Nephron (organoid): Measurements from ENCODE around the gene TNNI3K.

ENCODE experiments used
- H3K27ac Mint-ChIP-seq, 3 experiments: 2 replicates each; pipeline ENCODE4 v1.8.0; 2020; ENCODE audit warnings: mixed read lengths in 3 of 3, mild to moderate bottlenecking in 2 of 3, moderate library complexity in 1 of 3
- H3K27me3 Mint-ChIP-seq: 2 replicates; pipeline ENCODE4 v1.8.0; 2021; ENCODE audit warnings: low read depth, mild to moderate bottlenecking, moderate library complexity, mixed read lengths
- H3K36me3 Mint-ChIP-seq: 2 replicates; pipeline ENCODE4 v1.8.0; 2020; ENCODE audit warnings: low read depth, mixed read lengths
- H3K4me1 Mint-ChIP-seq: 2 replicates; pipeline ENCODE4 v1.8.0; 2020; ENCODE audit warnings: mixed read lengths
- H3K4me3 Mint-ChIP-seq, 3 experiments: 2 replicates each; pipeline ENCODE4 v1.8.0; 2020; ENCODE audit warnings: mild to moderate bottlenecking in 3 of 3, mixed read lengths in 3 of 3, moderate library complexity in 2 of 3
- H3K9me3 Mint-ChIP-seq: 2 replicates; pipeline ENCODE4 v1.8.0; 2020; ENCODE audit warnings: mixed read lengths
- TF ChIP-seq, protein P1 (sequence below), 3 experiments: fragments of 200-600 bp; sonication (generic); IDR thresholded peaks; one replicate each; pipeline ENCODE4 v1.5.0; 2021; ENCODE audit warnings: antibody characterized with exemption in 3 of 3; ENCODE audit not compliant: unreplicated experiment in 3 of 3

Gene TNNI3K

DNA sequence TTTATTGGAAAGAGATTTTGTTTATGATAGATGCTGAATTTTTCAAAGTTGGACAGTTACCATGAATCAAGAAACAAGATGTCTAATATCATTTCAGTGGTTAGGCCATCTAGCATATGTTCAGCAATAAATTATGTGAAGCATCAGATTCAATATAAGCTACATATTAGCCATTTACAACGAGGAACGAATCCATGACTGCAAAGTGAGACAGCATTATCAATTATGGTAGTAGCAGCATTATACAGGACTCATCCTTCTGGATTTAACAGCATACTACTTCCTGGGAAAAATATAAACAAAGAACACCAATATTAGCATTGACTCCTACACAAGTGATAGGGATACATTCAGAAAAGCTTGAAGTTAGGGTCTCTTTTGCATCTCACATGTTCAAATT, 218.1 kb downstream of the TNNI3K start:
- H3K9me3 Mint-ChIP-seq, result no peaks in the 10 kb centered on the region
- H3K27ac Mint-ChIP-seq, result no peak overlapping the region
- no peaks in the 10 kb centered on the region for H3K36me3 Mint-ChIP-seq
- TF ChIP-seq, protein P1, sequence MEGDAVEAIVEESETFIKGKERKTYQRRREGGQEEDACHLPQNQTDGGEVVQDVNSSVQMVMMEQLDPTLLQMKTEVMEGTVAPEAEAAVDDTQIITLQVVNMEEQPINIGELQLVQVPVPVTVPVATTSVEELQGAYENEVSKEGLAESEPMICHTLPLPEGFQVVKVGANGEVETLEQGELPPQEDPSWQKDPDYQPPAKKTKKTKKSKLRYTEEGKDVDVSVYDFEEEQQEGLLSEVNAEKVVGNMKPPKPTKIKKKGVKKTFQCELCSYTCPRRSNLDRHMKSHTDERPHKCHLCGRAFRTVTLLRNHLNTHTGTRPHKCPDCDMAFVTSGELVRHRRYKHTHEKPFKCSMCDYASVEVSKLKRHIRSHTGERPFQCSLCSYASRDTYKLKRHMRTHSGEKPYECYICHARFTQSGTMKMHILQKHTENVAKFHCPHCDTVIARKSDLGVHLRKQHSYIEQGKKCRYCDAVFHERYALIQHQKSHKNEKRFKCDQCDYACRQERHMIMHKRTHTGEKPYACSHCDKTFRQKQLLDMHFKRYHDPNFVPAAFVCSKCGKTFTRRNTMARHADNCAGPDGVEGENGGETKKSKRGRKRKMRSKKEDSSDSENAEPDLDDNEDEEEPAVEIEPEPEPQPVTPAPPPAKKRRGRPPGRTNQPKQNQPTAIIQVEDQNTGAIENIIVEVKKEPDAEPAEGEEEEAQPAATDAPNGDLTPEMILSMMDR (IDR thresholded peaks at IDR 0.05; ENCODE audit: unreplicated experiment in 3 of 3), result no peak
- H3K4me3 Mint-ChIP-seq, result no peak overlapping the region
- no peaks in the 10 kb centered on the region for H3K4me1 Mint-ChIP-seq
- no peaks in the 10 kb centered on the region for H3K27me3 Mint-ChIP-seq

DNA sequence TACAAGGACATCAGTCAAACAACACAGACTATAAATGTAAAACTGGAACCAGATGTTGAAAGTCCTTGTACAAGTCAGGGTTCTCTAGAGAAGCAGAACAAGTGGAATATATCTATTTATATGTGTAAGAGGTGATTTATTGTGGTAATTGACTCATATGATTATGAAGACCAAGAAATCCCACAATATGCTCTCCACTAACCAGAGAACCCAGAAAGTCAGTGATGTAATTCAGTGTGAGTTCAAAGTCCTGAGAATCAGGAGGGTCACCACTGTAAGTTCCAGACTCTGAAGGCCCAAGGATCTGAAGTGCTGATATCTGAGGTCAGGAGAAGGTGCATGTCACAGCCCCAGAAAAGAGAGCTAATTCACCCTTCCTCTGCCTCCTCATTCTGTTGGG, 220.2 kb downstream of the TNNI3K start:
- Mint-ChIP-seq H3K27me3 (no peaks in the 10 kb centered on the region), H3K4me3 (no peak overlapping the region), H3K4me1 (no peaks in the 10 kb centered on the region), H3K9me3 (no peaks in the 10 kb centered on the region), H3K27ac (no peak overlapping the region), H3K36me3 (no peaks in the 10 kb centered on the region)
- TF ChIP-seq, protein P1 (IDR thresholded peaks at IDR 0.05; ENCODE audit: unreplicated experiment in 3 of 3), result no peak

DNA sequence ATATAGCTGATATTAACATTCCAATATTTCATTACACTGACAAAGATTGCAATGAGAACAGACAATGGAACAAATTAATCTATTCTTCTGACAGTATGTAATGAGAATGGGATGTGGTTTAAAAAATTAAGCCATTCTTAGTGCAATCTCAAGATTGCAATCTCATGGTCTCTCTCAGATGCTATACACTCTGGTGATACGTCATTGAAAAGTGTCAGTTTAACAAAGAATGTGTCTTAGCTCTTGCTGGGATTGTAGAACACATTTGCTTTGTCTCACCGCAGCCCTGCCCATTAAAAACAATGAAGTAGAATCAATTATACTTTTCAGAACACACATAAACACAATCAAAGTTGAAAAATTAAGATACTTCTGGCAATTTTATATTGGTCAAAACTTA, 222.1 kb downstream of the TNNI3K start:
- no peak overlapping the region for H3K27ac Mint-ChIP-seq
- no peak overlapping the region for H3K4me3 Mint-ChIP-seq
- H3K27me3 Mint-ChIP-seq, result no peaks in the 10 kb centered on the region
- no peaks in the 10 kb centered on the region for H3K4me1 Mint-ChIP-seq
- TF ChIP-seq, protein P1 (IDR thresholded peaks at IDR 0.05; ENCODE audit: unreplicated experiment in 3 of 3), result no peak
- H3K36me3 Mint-ChIP-seq, result no peaks in the 10 kb centered on the region
- no peaks in the 10 kb centered on the region for H3K9me3 Mint-ChIP-seq

DNA sequence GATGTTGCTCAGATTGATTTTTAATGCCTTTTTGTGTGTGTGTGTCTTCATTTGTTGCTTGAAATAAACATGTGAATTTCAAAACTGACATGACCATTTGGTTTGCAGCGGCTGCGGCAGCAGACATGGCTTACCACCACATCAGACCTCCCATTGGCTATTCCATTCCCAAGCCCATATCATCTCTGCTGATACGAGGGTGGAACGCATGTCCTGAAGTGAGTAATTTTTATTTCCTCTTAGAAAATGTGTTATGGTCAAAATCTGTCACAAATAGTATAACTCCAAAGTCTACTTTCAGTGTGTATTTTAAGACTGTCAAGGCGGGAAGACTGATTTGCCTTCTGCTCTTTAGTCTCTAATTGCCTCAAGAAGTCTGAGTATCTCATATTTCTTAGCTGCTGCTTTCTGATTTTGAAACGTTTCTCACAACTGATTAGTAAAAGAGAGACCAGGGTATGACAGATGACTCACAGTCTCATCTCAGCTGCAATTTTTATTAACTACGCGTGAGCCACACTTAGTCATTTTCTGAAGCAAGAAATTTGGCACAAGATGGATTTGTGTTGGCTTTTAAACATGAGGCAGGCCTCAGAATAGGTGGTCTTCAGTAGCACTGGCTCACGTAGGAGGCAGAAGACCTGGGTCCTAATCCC, 228.3 kb downstream of the TNNI3K start:
- Mint-ChIP-seq H3K9me3 (no peaks in the 10 kb centered on the region), H3K27me3 (no peaks in the 10 kb centered on the region), H3K36me3 (no peaks in the 10 kb centered on the region), H3K4me3 (no peak overlapping the region), H3K4me1 (peaks cover 6% of the 10 kb centered on the region), H3K27ac (no peak overlapping the region)
- TF ChIP-seq, protein P1 (IDR thresholded peaks at IDR 0.05; ENCODE audit: unreplicated experiment in 3 of 3), result no peak

DNA sequence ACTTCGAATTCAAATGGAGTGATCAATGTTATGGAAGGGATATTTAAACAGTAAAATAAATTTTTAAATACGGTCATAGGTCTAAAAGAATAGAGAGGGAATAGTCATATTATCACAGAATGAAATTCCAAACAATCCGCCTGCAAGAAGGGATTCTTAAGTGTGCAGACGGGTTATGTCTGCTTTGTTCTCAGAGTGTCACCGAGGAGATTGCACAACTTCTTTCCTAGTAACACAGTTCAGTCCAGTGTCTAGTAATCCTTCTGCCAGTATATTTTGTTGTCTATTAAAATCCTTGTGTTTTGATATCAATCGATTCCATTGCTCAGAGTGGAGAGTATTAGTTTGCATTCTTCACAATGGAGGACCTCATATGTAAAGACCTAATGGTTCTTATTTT, 228.8 kb downstream of the TNNI3K start:
- Mint-ChIP-seq H3K9me3 (no peaks in the 10 kb centered on the region), H3K27ac (no peak overlapping the region), H3K4me1 (peaks cover 6% of the 10 kb centered on the region), H3K36me3 (no peaks in the 10 kb centered on the region), H3K4me3 (no peak overlapping the region), H3K27me3 (no peaks in the 10 kb centered on the region)
- TF ChIP-seq, protein P1 (IDR thresholded peaks at IDR 0.05; ENCODE audit: unreplicated experiment in 3 of 3), result no peak

DNA sequence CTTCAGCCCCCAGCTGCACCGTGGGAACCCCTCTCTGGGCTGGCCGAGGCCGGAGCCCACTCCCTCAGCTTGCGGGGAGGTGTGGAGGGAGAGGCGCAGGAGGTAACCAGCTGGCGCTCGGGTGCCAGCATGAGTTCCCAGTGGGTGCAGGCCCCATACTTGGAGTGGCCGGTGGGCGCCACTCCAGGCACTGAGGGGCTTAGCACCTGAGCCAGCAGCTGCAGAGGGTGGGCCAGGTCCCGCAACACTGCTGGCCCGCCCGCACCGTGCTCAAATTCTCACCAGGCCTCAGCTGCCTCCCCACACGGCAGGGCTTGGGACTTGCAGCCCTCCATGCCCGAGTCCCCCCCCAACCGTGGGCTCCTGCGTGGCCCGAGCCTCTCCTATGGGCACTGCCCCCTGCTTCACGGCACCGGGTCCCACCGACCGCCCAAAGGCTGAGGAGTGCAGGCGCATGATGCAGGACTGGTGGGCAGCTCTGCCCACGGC, 230.1 kb downstream of the TNNI3K start:
- H3K4me3 Mint-ChIP-seq, result no peak overlapping the region
- no peaks in the 10 kb centered on the region for H3K9me3 Mint-ChIP-seq
- TF ChIP-seq, protein P1 (IDR thresholded peaks at IDR 0.05; ENCODE audit: unreplicated experiment in 3 of 3), result no peak
- peaks cover 11% of the 10 kb centered on the region for H3K4me1 Mint-ChIP-seq
- H3K27me3 Mint-ChIP-seq, result no peaks in the 10 kb centered on the region
- no peaks in the 10 kb centered on the region for H3K36me3 Mint-ChIP-seq
- H3K27ac Mint-ChIP-seq, result no peak overlapping the region
